HepG2 (cell line): Measurements from ENCODE around the gene CCSER1. TPM values are rescaled to one million over a fixed set of nuclear protein-coding genes. Genes with fewer than 3 reads are reported as not detected.

Experiments used
- ATAC-seq: fragments of 200-7000 bp; cut with Tn5 transposase; 3 replicates; pipeline ENCODE4 v1.9.1; 2020; ENCODE audit warnings: mild to moderate bottlenecking, moderate library complexity
- BruUV-seq: library from RNA; stranded (reverse); fragments of 400-500 nt; replicated peaks from 2 replicates; lab custom pipeline; 2021; lab: Mats Ljungman, UMichigan
- CTCF ChIA-PET: fragments of 300-600 bp; formaldehyde crosslinking; extraction: SDS; loops from one replicate; lab custom pipeline; 2021; ENCODE audit warnings: low total read pairs, inconsistent platforms, low intra/inter-chr PET ratio; lab: Yijun Ruan, JAX
- POLR2A ChIA-PET: fragments of 350-600 bp; sonication (Branson Sonifier 250); formaldehyde crosslinking; loops from one replicate; lab custom pipeline; 2020; ENCODE audit warnings: antibody characterized with exemption, inconsistent platforms; lab: Yijun Ruan, JAX
- DNase-seq: peaks from one replicate; pipeline ENCODE4 v3.0.0-alpha.2; 2015; ENCODE audit warnings: low spot score
- FAIRE-seq: peaks from 3 replicates; lab custom pipeline; 2011; peaks lifted over from hg19 to GRCh38; lab: Jason Lieb, UNC
- H2AFZ ChIP-seq: one replicate; pipeline ENCODE4 v1.6.1; 2011; ENCODE audit warnings: low read length, inconsistent platforms
- H3K27ac ChIP-seq: fragments of 300-600 bp; 3 replicates; pipeline ENCODE4 v1.8.0; 2011; ENCODE audit warnings: mixed run types, mild to moderate bottlenecking, mixed read lengths, low read length, inconsistent platforms; ENCODE audit not compliant: insufficient read depth; ENCODE audit errors: extremely low read length
- H3K27me3 ChIP-seq, 2 experiments: fragments of 200-600 bp in 1 of 2; 2 replicates in 1 of 2; 3 replicates in 1 of 2; pipeline versions ENCODE4 v1.6.0 to v1.8.0; 2011; ENCODE audit warnings: low read length in 2 of 2, mild to moderate bottlenecking in 2 of 2, moderate library complexity in 2 of 2, inconsistent platforms in 1 of 2; ENCODE audit not compliant: insufficient read depth in 2 of 2, control insufficient read depth in 1 of 2
- H3K36me3 ChIP-seq, 2 experiments: fragments of 200-600 bp in 1 of 2; replicated peaks in 1 of 2; 2 replicates in 1 of 2; 3 replicates in 1 of 2; pipeline versions ENCODE4 v1.5.1 to v1.8.0; 2011; ENCODE audit warnings: low read length in 2 of 2, inconsistent platforms in 1 of 2; ENCODE audit not compliant: insufficient read depth in 2 of 2, control insufficient read depth in 1 of 2
- H3K4me1 ChIP-seq: 2 replicates; pipeline ENCODE4 v1.5.1; 2012; ENCODE audit warnings: low read length, inconsistent platforms; ENCODE audit not compliant: insufficient read depth
- H3K4me2 ChIP-seq: 2 replicates; pipeline ENCODE4 v1.6.0; 2011; ENCODE audit warnings: low read depth, low read length, inconsistent platforms
- H3K4me3 ChIP-seq, 3 experiments: fragments of 200-600 bp in 1 of 3; sonication (generic), shearing (Covaris generic) in 1 of 3; replicated peaks in 1 of 3; 2 replicates each; pipeline ENCODE4 v1.5.1; 2011 to 2016; ENCODE audit warnings: low read length in 3 of 3, inconsistent platforms in 2 of 3, low read depth in 2 of 3, mild to moderate bottlenecking in 2 of 3, control low read depth in 1 of 3, mixed read lengths in 1 of 3; ENCODE audit not compliant: insufficient read depth in 1 of 3
- H3K79me2 ChIP-seq: one replicate; pipeline ENCODE4 v1.6.1; 2011; ENCODE audit warnings: low read length, inconsistent platforms; ENCODE audit not compliant: insufficient read depth
- H3K9ac ChIP-seq: 2 replicates; pipeline ENCODE4 v1.6.0; 2011; ENCODE audit warnings: mild to moderate bottlenecking, low read depth, low read length, inconsistent platforms; ENCODE audit not compliant: insufficient read depth
- H3K9me3 ChIP-seq: 2 replicates; pipeline ENCODE4 v1.5.1; 2012; ENCODE audit warnings: mild to moderate bottlenecking, low read length
- H4K20me1 ChIP-seq: 2 replicates; pipeline ENCODE4 v1.6.0; 2011; ENCODE audit warnings: inconsistent platforms, mild to moderate bottlenecking, low read length, moderate library complexity; ENCODE audit not compliant: insufficient read depth
- ARNTL ChIP-seq: sonication (generic); formaldehyde crosslinking; IDR thresholded peaks from 2 replicates; pipeline ENCODE4 v1.4.0; 2020; ENCODE audit warnings: mild to moderate bottlenecking, missing genetic modification reagents
- CHCHD3 ChIP-seq: sonication (generic); formaldehyde crosslinking; IDR thresholded peaks from 2 replicates; pipeline ENCODE4 v1.8.0; 2022; ENCODE audit warnings: mild to moderate bottlenecking, missing genetic modification reagents, moderate library complexity
- HMG20A ChIP-seq: IDR thresholded peaks from 2 replicates; pipeline ENCODE4 v1.6.1; 2016; ENCODE audit warnings: borderline replicate concordance
- MLLT10 ChIP-seq: sonication (generic); formaldehyde crosslinking; IDR thresholded peaks from 2 replicates; pipeline ENCODE4 v1.4.0; 2020; ENCODE audit warnings: missing genetic modification reagents
- MTA1 ChIP-seq: sonication (generic); formaldehyde crosslinking; IDR thresholded peaks from 2 replicates; pipeline ENCODE4 v1.4.0; 2020; ENCODE audit warnings: missing genetic modification reagents, mild to moderate bottlenecking, borderline replicate concordance
- PAXIP1 ChIP-seq: sonication (generic); formaldehyde crosslinking; conservative IDR thresholded peaks from 2 replicates; pipeline ENCODE4 v1.4.0; 2020; ENCODE audit warnings: mild to moderate bottlenecking, missing genetic modification reagents, moderate library complexity
- PRMT3 ChIP-seq: sonication (generic); formaldehyde crosslinking; IDR thresholded peaks from 2 replicates; pipeline ENCODE4 v1.8.1; 2022; ENCODE audit warnings: low read depth, mild to moderate bottlenecking, moderate library complexity, missing genetic modification reagents, borderline replicate concordance
- REXO4 ChIP-seq: sonication (generic); formaldehyde crosslinking; IDR thresholded peaks from 2 replicates; pipeline ENCODE4 v1.8.0; 2022; ENCODE audit warnings: missing genetic modification reagents, mild to moderate bottlenecking, borderline replicate concordance
- ZKSCAN1 ChIP-seq: fragments of 150-350 bp; IDR thresholded peaks from 2 replicates; pipeline ENCODE4 v1.6.1; 2014; ENCODE audit warnings: low read length
- ZMYM3 ChIP-seq: sonication (generic); formaldehyde crosslinking; IDR thresholded peaks from 2 replicates; pipeline ENCODE4 v1.5.1; 2020; ENCODE audit warnings: mild to moderate bottlenecking, missing genetic modification reagents
- ZNF572 ChIP-seq: sonication (generic); formaldehyde crosslinking; IDR thresholded peaks from 2 replicates; pipeline ENCODE4 v1.5.1; 2020; ENCODE audit warnings: mild to moderate bottlenecking, missing genetic modification reagents
- ZNF709 ChIP-seq: sonication (generic); formaldehyde crosslinking; IDR thresholded peaks from 2 replicates; pipeline ENCODE4 v1.5.0; 2020; ENCODE audit warnings: mild to moderate bottlenecking, missing genetic modification reagents
- WGBS: methylation state at CpG from one replicate; pipeline ENCODE4 v1.1.6; 2017; ENCODE audit warnings: low lambda C conversion rate; 5-methylcytosine and 5-hydroxymethylcytosine counted together
- in situ Hi-C: cut with HindIII; loops from 2 replicates; pipeline ENCODE4 v1.10.0; 2017; ENCODE audit warnings: low pct_unique_long_range_greater_than_20kb; ENCODE audit not compliant: extremely low pct_ligation_motif_present
- intact Hi-C: fragments of 100-400 bp; cut with micrococcal nuclease; formaldehyde crosslinking; loops from one replicate; pipeline ENCODE4 v1.10.0; 2022; ENCODE audit not compliant: unreplicated experiment
- polyA plus RNA-seq, 8 experiments: library from polyadenylated mRNA; depleted of rRNA in 3 of 8; stranded (reverse) in 7 of 8; unstranded in 1 of 8; fragments of >200 nt; fragmentation: Illumina TruSeq in 4 of 8; extraction: Trizol in 4 of 8; gene quantifications; 2 replicates each; pipeline versions ENCODE4 v1.2.1 to v1.2.3, GENCODE V29; 2011 to 2016; ENCODE audit warnings: low read depth in 4 of 8, missing spikeins in 1 of 8, mixed read lengths in 1 of 8; ENCODE audit not compliant: insufficient read depth in 1 of 8
- total RNA-seq, 5 experiments: library from RNA; depleted of rRNA; stranded (reverse); fragments of >200 nt; fragmentation: Illumina TruSeq; extraction: Trizol; gene quantifications; 2 replicates each; pipeline ENCODE4 v1.2.3, GENCODE V29; 2016; ENCODE audit warnings: low read depth in 1 of 5
- TF ChIP-seq, protein P1 (sequence below): IDR thresholded peaks from 2 replicates; pipeline ENCODE4 v1.6.1; 2012; ENCODE audit warnings: inconsistent platforms

Gene CCSER1
- total and polyA plus RNA-seq, 2 of the 13 experiments (the other 11 are each of a cell fraction or from before 2014, with no cell fraction given): not detected

DNA sequence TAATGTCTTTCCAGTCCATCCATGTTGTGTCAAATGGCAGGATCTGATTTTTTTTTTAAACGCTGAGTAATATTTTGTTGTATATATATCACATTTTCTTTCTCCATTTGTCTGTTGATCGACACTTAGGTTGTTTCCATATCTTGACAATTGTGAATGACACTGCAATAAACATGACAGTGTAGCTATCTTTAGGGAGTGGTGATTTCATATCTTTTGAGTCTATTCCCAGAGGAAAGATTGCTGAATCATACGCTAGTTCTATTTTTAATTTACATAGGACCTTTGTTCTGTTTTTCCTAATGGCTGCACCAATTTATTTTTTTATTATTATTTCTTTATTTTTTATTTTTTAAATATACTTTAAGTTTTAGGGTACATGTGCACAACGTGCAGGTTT lies 470.7 kb downstream of the CCSER1 start:
- intact Hi-C loops (no loop called here), in situ Hi-C loops (no loop called here)
- no peaks in the 10 kb centered on the region for H3K27me3 ChIP-seq
- no peaks in the 10 kb centered on the region for H4K20me1 ChIP-seq
- ChIA-PET CTCF (no interaction called here), POLR2A (no interaction called here)
- no peak for DNase-seq
- H3K4me3 ChIP-seq: no peak overlapping the region
- ATAC-seq: no peak
- H3K27ac ChIP-seq: no peak overlapping the region
- H3K9me3 ChIP-seq: peaks cover 12% of the 10 kb centered on the region
- no peak overlapping the region for H2AFZ ChIP-seq
- H3K4me2 ChIP-seq: no peak overlapping the region
- BruUV-seq: no TSS peak
- FAIRE-seq: no peak
- H3K79me2 ChIP-seq: no peaks in the 10 kb centered on the region
- H3K9ac ChIP-seq: no peak overlapping the region
- TF ChIP-seq MTA1 (CRISPR knock-in tag): no peak
- TF ChIP-seq CHCHD3 (CRISPR knock-in tag): no peak
- TF ChIP-seq HMG20A (CRISPR knock-in tag): no peak
- TF ChIP-seq ZMYM3 (CRISPR knock-in tag): no peak
- H3K36me3 ChIP-seq: no peaks in the 10 kb centered on the region
- no peaks in the 10 kb centered on the region for H3K4me1 ChIP-seq
- whole genome bisulfite sequencing: 51% methylated on average over 4 of the region's 4 CpGs

- TF ChIP-seq, protein P1, sequence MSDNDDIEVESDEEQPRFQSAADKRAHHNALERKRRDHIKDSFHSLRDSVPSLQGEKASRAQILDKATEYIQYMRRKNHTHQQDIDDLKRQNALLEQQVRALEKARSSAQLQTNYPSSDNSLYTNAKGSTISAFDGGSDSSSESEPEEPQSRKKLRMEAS: no peak
- TF ChIP-seq ZKSCAN1 (no peak), ARNTL (no peak), PAXIP1 (CRISPR knock-in tag) (no peak), ZNF572 (no peak), MLLT10 (CRISPR knock-in tag) (no peak), ZNF709 (CRISPR knock-in tag) (no peak), PRMT3 (CRISPR knock-in tag) (no peak), REXO4 (CRISPR knock-in tag) (no peak)
- Histone ChIP-seq H3K27ac (no peak overlapping the region), H3K79me2 (no peaks in the 10 kb centered on the region), H3K4me2 (no peak overlapping the region), H4K20me1 (no peaks in the 10 kb centered on the region), H3K36me3 (no peaks in the 10 kb centered on the region), H3K4me1 (no peaks in the 10 kb centered on the region), H3K9ac (no peak overlapping the region), H2AFZ (no peak overlapping the region), H3K4me3 (no peak overlapping the region), H3K9me3 (peaks cover 12% of the 10 kb centered on the region), H3K27me3 (no peaks in the 10 kb centered on the region)
- no peak for ATAC-seq
- in situ Hi-C loops (no loop called here), intact Hi-C loops (no loop called here)
- no peak for FAIRE-seq
- ChIA-PET POLR2A (no interaction called here), CTCF (no interaction called here)
- no peak for DNase-seq
- BruUV-seq: no TSS peak
- WGBS: 20% methylated on average over 1 of the region's 2 CpGs
Observed at GRCh38 chr4:90598741-90599140, 471.5 kb downstream of the CCSER1 start.
